Glomerular visceral epithelial cell (primary cell): ENCODE data around the gene SIPA1L3.
A peak's percentile ranks its signal among the peaks of the same experiment; 100 is the strongest.

Experiments used
- DNase-seq: peaks from one replicate; pipeline ENCODE4 v3.0.0-alpha.2; 2016; ENCODE audit errors: extremely low spot score

SIPA1L3 gene

GRCh38 chr19:37977391-37977790, 70.4 kb downstream of the SIPA1L3 start:
- no peak for DNase-seq

GRCh38 chr19:37977992-37978391, 71.0 kb downstream of the SIPA1L3 start:
- peak; percentile 89 for DNase-seq

- DNase-seq = peak; percentile 93
These were observed 72.6 kb downstream of the SIPA1L3 start for GRCh38 chr19:37979547-37980082.

GRCh38 chr19:37980419-37981170, 73.6 kb downstream of the SIPA1L3 start:
- peak; percentile 92 for DNase-seq

GRCh38 chr19:37981785-37982475, 74.9 kb downstream of the SIPA1L3 start:
- DNase-seq = no peak

GRCh38 chr19:37982655-37983054, 75.6 kb downstream of the SIPA1L3 start:
- no peak for DNase-seq

- no peak for DNase-seq
These were observed 76.1 kb downstream of the SIPA1L3 start for GRCh38 chr19:37983153-37983552.

- DNase-seq = no peak
These were observed 76.9 kb downstream of the SIPA1L3 start for GRCh38 chr19:37983916-37984315.

GRCh38 chr19:37986048-37986750, 79.2 kb downstream of the SIPA1L3 start:
- DNase-seq = no peak

- no peak for DNase-seq
These were observed 80.6 kb downstream of the SIPA1L3 start for GRCh38 chr19:37987356-37988332.

GRCh38 chr19:37988758-37989635, 82.0 kb downstream of the SIPA1L3 start:
- no peak for DNase-seq

GRCh38 chr19:37989855-37990254, 82.8 kb downstream of the SIPA1L3 start:
- no peak for DNase-seq

- no peak for DNase-seq
These were observed 83.4 kb downstream of the SIPA1L3 start for GRCh38 chr19:37990362-37990761.

- no peak for DNase-seq
These were observed 84.3 kb downstream of the SIPA1L3 start for GRCh38 chr19:37991176-37991835.

- DNase-seq = peak; percentile 55
These were observed 84.8 kb downstream of the SIPA1L3 start for GRCh38 chr19:37991841-37992248.

- no peak for DNase-seq
These were observed 85.8 kb downstream of the SIPA1L3 start for GRCh38 chr19:37992761-37993160.

GRCh38 chr19:37994823-37995130, 87.8 kb downstream of the SIPA1L3 start:
- no peak for DNase-seq

- DNase-seq = no peak
These were observed 88.3 kb downstream of the SIPA1L3 start for GRCh38 chr19:37995346-37995745.

- peak; percentile 74 for DNase-seq
These were observed 90.9 kb downstream of the SIPA1L3 start for GRCh38 chr19:37997911-37998344.

GRCh38 chr19:37998801-37999308, 91.8 kb downstream of the SIPA1L3 start:
- no peak for DNase-seq
